Activated CD8-positive, alpha-beta memory T cell treated with anti-CD3 and anti-CD28 coated beads for 36 hours (primary cell): ENCODE results near the gene XAGE5. TPM values are rescaled to one million over a fixed set of nuclear protein-coding genes. Genes with fewer than 3 reads are reported as not detected.
"Not testable (repeated sequence)": the region's sequence is repeated elsewhere in the genome, so short reads cannot be mapped to it uniquely, and the experiment has no call there.

ENCODE experiments used
- CTCF ChIA-PET: fragments of 350-600 bp; sonication (Branson Sonifier 250); formaldehyde crosslinking; loops from one replicate; lab custom pipeline; 2021; ENCODE audit warnings: antibody characterized with exemption; lab: Charles Lee
- POLR2A ChIA-PET: fragments of 350-600 bp; sonication (Branson Sonifier 250); formaldehyde crosslinking; loops from one replicate; lab custom pipeline; 2021; ENCODE audit warnings: antibody characterized with exemption; lab: Charles Lee
- total RNA-seq, 2 experiments: library from RNA; stranded (reverse); gene quantifications; one replicate each; pipeline ENCODE4 v1.2.3, GENCODE V29; 2021

The XAGE5 gene, protein sequence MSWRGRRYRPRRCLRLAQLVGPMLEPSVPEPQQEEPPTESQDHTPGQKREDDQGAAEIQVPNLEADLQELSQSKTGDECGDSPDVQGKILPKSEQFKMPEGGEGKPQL
- not detected for total RNA-seq

DNA sequence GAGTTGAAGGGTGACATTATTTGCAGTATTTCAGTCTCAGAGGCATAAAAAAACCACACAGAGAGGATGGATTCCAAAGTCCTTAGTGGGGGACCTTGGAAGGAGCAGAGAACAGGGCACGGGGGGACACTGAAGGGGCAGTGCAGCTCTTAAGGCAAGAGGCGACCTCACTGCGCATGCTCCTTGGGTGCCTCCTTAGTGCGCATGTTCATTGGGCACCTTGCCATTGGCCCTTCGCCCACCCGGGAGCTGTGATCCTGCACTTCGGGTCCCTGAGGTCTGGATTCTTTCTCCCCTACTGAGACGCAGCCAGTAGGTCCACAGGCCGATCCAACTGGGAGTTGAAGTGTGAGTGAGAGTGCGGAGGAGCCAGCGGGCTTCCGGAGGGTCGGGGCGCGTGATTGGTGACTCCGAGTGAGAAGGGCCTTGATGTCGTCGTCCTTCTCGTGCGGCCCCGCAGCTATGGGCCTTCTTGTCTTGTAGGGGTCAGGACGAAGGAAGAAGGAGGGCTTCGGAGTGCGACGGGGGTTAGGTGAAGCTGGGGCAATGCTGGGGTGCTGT, at the start of gene XAGE5:
TSS of gene XAGE5 (plus strand) at position 223 of the 561 bp plus-strand sequence. CDS start 1,280 bp downstream, outside the sequence.
- CTCF ChIA-PET, result no interaction called here
- POLR2A ChIA-PET, result no interaction called here

DNA sequence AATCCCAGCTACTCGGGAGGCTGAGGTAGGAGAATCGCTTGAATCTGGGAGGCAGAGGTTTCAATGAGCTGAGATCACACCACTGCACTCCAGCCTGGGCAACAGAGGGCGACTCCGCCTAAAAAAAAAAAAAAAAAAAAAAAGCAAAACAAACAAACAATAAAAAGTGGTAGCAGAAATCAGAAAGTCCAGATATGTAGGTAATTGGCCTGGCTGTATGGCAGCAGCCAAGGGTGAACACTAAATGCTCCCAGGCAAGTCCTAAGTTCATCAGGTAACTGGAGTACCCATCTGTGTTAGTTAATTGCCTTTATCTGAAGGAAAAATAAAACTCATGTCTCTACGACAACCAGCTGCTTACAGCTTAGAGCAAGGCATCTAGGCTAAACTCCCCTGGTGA, 45.1 kb upstream of the XAGE5 start:
- CTCF ChIA-PET, POLR2A ChIA-PET: not testable (repeated sequence)

DNA sequence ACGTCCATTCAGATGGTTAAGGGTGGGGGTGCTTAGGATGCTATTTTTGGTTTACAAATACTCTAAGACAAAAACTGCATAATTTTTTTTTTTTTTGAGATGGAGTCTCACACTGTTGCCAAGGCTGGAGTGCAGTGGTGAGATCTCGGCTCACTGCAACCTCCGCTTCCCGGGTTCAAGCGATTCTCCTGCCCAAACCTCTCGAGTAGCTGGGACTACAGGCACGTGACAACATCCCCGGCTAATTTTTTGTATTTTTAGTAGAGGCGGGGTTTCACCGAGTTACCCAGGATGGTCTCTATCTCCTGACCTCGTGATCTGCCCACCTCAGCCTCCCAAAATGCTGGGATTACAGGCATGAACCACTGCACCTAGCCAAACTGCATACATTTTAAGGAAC, 37.6 kb upstream of the XAGE5 start:
- CTCF ChIA-PET, POLR2A ChIA-PET: not testable (repeated sequence)

DNA sequence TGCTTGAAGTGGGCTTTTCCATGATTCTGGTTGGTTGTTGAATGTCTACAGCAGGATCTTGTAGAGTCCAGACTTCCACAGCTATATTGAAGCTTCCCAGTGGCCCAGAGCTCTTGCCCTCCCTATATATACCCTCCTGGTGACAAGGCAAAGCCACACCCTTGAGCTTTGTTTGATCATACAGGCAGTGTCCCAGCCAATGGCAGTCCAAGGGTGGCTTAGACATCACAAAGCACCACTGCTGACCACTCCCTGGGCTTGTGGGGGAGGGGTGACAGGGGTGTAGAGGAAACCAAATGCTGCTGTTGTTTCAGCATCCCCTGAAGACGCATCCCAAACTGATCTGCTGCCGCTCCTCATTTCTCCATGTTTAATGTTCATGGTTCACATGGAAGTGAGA, 13.8 kb upstream of the XAGE5 start, which contains the start of gene SPANXN5:
TSS of gene SPANXN5 (minus strand) at position 101 of the 400 bp plus-strand sequence. CDS start at position 22, 79 bp downstream.
- POLR2A ChIA-PET, CTCF ChIA-PET: not testable (repeated sequence)

DNA sequence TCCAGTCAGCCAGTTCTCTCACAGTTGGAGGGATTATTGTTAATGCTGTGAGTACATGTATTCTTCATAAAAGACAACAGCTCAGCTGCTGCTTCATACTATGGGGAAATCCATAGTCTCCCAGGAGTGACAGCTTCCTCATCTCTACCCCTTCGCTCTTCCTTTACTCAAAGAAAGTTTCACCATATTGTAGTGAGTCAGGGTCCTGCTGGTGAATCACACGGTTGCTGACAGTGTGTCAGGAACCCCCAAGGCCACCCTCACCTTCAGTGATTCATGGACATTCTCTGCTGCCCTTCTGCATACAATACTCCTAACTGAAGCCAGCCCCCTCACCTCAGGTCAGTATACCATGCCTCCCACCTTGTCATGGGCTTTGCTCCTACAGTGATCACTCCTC, 6.2 kb upstream of the XAGE5 start:
- CTCF ChIA-PET, POLR2A ChIA-PET: not testable (repeated sequence)

DNA sequence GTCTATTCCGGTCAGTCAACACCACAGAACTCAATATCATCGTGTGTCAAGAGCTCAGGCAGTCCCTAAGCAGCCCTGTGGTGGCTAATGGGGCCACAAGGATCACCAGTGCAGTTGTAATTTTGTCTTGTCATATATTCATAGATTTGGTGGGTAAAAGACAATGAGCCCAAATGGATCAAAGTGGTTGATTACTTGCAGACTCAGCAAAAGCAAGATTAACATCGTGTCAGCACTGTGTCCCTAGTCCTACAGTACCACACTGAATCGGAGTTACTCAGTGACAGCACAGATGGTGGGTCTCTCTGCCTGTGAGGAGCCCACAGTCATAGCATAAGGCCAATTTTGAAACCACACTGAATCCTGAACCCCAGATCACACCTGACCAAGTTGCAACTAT, 8.7 kb downstream of the XAGE5 start:
- POLR2A ChIA-PET, result no interaction called here
- CTCF ChIA-PET, result no interaction called here

DNA sequence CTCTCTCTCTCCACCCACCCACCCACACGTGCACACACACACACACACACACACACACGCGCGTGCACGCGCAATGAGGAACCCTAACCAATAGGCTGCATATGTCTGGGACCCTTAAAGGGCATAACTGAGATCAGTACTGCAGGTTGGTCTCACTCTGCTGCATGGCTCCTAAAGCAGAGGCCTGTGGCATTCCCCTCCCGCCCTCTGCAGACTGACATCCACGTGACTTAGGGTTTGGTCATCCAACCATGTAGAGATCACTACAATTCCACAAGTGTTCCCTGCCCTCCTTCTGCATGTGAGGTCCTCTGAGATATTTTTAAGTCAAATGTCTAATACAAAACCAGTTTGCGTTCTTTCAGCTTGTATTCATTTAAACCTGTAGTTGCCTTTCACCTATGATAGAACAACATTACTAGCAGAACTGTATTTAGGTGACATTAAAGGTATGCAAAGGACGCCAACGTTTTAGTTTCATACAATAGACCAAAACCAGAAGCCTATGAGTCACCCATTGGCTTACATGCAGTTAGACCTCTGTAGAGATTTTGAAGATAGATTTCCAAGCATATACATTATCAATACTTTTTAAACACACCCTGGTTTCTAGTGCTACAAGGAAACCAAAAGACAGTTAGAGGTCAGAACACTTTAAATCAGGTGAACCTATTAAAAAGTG, 10.1 kb downstream of the XAGE5 start:
- POLR2A ChIA-PET, result no interaction called here

DNA sequence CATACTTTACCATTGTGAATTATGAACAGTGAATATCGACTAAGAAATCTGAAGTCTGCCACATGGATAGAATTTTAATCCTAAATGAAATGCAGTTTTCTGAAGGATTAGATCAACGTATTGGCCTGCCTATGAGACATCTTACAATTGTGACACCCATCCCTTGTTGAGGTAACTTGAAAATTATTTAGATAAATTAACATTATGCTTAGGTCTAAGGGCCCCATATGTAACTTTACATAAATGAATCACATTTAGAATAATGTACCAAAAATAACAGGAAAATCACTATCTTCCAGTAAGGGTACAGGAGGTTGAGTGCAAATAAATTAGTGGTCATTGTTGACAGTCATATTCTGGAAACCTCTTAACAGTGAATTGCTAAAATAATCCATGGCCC, 13.5 kb downstream of the XAGE5 start:
- CTCF ChIA-PET, result no interaction called here
- POLR2A ChIA-PET, result no interaction called here

More for the DNA sequence above, 10.1 kb downstream of the XAGE5 start:
- CTCF ChIA-PET, result no interaction called here

DNA sequence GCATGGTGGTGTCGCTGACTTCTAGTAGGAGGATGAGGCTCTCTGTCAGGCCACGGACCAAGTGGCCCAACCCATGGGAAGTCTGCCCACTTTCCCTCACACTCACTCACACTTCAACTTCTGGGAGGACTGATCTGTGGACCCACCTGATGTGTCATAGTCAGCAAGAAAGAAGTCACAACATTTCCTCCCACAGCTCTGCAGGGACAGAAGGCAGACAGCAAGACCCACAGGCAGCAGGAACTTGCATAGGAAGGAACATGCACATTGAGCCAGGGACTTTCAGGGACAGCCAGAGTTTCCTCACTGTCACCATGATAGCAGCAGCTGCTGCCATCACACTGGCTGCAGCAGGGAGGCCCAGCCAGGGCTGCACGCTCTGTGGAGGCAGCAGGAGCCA, 19.5 kb downstream of the XAGE5 start:
- ChIA-PET POLR2A (no interaction called here), CTCF (no interaction called here)

DNA sequence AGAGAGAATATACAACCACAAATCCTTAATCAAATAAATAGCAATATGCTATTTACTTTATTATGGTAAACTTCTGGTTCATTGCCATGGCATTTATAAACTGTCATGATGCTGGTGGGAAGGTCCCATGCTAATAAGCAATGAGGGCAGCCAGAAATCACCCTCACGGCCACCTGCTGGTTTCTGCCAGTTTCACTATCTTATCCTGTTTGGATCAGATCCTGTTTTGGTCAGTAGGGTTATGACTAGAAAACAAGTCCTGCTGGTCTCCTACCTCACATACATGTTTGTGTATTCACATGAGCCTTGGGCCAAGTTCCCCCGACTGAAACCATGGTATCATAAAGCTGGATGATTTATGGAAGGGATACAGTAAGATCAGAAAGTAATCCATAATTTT, 28.1 kb downstream of the XAGE5 start:
- POLR2A ChIA-PET, result no interaction called here
- CTCF ChIA-PET, result no interaction called here

DNA sequence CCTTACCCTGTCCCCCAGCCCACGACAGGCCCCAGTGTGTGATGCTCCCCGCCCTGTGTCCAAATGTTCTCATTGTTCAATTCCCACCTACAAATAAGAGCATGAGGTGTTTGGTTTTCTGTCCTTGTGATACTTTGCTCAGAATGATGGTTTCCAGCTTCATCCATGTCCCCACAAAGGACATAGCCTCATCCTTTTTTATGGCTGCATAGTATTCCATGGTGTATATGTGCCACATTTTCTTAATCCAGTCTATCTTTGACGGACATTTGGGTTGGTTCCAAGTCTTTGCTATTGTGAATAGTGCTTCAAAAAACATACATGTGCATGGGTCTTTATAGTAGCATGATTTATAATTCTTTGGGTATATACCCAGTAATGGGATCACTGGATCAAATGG, 32.5 kb downstream of the XAGE5 start:
- CTCF ChIA-PET, result not testable (repeated sequence)

DNA sequence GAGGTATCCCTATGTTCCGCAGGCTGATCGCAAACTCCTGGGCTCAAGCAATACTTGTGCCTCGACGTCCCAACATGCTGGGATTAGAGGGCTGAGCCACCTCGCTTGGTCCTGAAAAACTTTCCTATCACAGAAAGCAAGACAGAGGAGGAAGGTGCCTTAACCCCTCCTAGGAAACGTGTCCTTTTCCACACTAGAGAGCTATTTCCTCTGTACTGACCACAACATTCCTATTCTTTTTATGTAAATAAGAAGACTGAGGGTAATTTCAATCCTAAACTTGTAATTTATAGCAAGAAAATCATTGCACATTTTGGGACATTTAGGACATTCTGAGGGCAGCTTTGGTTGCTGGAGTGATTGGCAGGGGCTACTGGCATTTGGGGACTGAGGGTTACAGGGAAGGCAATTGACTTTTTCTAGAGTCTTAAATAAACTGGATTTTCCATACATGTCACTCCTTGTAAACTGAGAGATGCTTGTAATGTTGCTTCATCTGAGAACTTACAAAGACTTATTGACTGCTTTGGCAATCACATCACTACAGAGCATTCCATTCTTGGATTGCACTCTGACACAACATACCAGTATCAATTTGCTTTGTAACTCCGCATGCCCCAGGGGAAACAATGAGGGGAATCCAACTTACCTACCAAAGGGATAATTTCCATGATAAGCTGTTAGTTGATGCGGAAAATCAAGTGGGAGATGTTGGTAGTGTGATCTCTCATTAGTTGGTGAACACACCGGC, 41.2 kb downstream of the XAGE5 start:
- ChIA-PET CTCF (no interaction called here), POLR2A (no interaction called here)

More for the DNA sequence above, 32.5 kb downstream of the XAGE5 start:
- POLR2A ChIA-PET, result not testable (repeated sequence)

DNA sequence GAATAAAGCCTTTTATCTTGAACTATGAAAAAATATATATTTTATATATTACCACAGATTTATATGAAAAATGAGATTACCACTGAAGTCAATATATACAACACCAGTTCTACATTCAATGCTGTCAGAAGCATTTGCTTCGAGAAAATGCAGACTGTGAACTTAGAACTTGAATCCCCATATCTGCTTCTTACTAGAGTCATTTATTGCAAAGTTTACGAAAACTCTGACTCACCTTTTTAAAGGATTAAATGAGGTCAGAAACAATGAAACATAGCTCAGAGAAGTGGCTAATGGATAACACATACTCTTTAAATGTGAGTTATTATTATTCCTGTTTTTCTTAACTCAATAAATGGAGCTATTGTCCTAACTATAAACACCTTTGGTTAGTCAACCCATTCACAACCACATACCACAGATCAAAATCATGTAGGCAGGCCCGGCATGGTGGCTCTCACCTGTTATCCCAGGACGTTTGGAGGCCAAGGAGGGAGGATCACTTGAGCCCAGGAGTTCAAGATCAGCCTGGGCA, 46.0 kb downstream of the XAGE5 start:
- POLR2A ChIA-PET, CTCF ChIA-PET: not testable (repeated sequence)

DNA sequence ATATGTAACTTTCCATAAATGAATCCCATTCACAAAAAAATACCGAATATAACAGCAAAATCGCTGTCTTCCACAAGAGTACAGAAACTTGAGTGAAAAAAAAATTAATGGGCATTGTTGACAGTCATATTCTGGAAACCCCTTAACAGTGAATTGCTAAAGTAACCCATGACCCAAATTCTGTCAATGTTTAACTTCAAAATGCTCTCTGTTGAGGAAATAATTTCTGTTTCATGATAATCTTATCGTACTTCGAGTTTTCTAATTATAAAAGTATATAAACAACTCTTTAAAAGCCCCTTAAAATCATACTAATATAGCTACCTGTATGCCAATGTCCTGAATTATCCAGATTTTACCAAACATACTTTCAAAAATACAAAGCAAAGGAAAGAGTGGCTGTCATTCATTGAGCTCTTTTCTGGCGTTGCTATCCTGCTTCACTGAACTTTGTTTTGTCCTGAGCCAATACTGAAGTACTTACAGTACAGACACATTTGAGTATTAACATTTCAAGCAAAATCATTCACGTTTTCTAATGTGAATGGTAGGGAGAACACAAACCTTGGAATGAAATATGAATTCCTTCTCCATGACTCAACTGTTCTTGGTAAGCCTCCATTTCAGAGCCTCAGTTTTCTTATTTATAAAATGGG, 54.4 kb downstream of the XAGE5 start:
- ChIA-PET CTCF (no interaction called here), POLR2A (no interaction called here)

Other genes starting within 250 kb of the XAGE5 start
- not detected for gene SSX7, start 156.4 kb upstream of the XAGE5 start, total RNA-seq
- gene SSX2, start 104.1 kb upstream of the XAGE5 start, total RNA-seq, result not detected
- gene SSX2B, start 60.0 kb upstream of the XAGE5 start, total RNA-seq, result not detected
- not detected for gene SPANXN5, start 13.9 kb upstream of the XAGE5 start, total RNA-seq
- gene XAGE3, start 56.8 kb downstream of the XAGE5 start, total RNA-seq, result not detected
- 10 to 100 TPM; 12.6 to 14.1 TPM for gene FAM156B, start 86.0 kb downstream of the XAGE5 start, total RNA-seq
- gene FAM156A, start 147.2 kb downstream of the XAGE5 start, total RNA-seq, result 10 to 100 TPM; 24.0 to 25.7 TPM
- gene GPR173, start 237.5 kb downstream of the XAGE5 start, total RNA-seq, result under 1 TPM; 0.06 to 0.17 TPM